PC-9 (cell line): ENCODE data around the gene GON4L. TPM values are rescaled to one million over a fixed set of nuclear protein-coding genes. Genes with fewer than 3 reads are reported as not detected.

Experiments
- Bru-seq: library from RNA; stranded (reverse); fragments of 400-500 nt; gene quantifications from one replicate; lab custom pipeline; 2021; lab: Mats Ljungman, UMichigan
- BruChase-seq, 2 experiments: library from RNA; stranded (reverse); fragments of 400-500 nt; gene quantifications; one replicate each; lab custom pipeline; 2021; lab: Mats Ljungman, UMichigan
- BruUV-seq: library from RNA; stranded (reverse); fragments of 400-500 nt; replicated peaks from 2 replicates; lab custom pipeline; 2021; lab: Mats Ljungman, UMichigan
- CTCF ChIA-PET: fragments of 300-600 bp; sonication (Branson Sonifier 250); formaldehyde crosslinking; loops from one replicate; lab custom pipeline; 2022; ENCODE audit warnings: antibody characterized with exemption; lab: Charles Lee
- POLR2A ChIA-PET: fragments of 300-600 bp; sonication (Branson Sonifier 250); formaldehyde crosslinking; loops from one replicate; lab custom pipeline; 2022; ENCODE audit warnings: antibody characterized with exemption; ENCODE audit not compliant: unreplicated experiment; lab: Charles Lee
- DNase-seq, 2 experiments: peaks; one replicate each; pipeline versions ENCODE4 v3.0.0 to v3.0.0-alpha.2; 2015 to 2022; ENCODE audit warnings: mixed read lengths in 1 of 2
- H2AFZ ChIP-seq: fragments of 200-600 bp; sonication (generic); 2 replicates; pipeline ENCODE4 v1.8.1; 2017; ENCODE audit warnings: antibody characterized with exemption
- H3F3A ChIP-seq: fragments of 200-600 bp; sonication (generic); 2 replicates; pipeline ENCODE4 v1.8.1; 2017; ENCODE audit warnings: antibody characterized with exemption, mild to moderate bottlenecking, low read depth; ENCODE audit not compliant: insufficient read depth
- H3K27ac ChIP-seq: fragments of 200-600 bp; sonication (generic); 2 replicates; pipeline ENCODE4 v1.6.1; 2016; ENCODE audit warnings: mixed run types
- H3K27me3 ChIP-seq: fragments of 200-600 bp; sonication (generic); 2 replicates; pipeline ENCODE4 v1.6.1; 2016; ENCODE audit warnings: low read depth, mixed run types; ENCODE audit not compliant: insufficient read depth
- H3K36me3 ChIP-seq: fragments of 200-600 bp; sonication (generic); 2 replicates; pipeline ENCODE4 v1.6.1; 2016; ENCODE audit warnings: low read depth, mixed run types
- H3K4me1 ChIP-seq: fragments of 200-600 bp; sonication (generic); replicated peaks from 2 replicates; pipeline ENCODE4 v1.6.1; 2016; ENCODE audit warnings: mixed run types; ENCODE audit not compliant: insufficient read depth
- H3K4me2 ChIP-seq: fragments of 200-600 bp; sonication (generic); 2 replicates; pipeline ENCODE4 v1.6.1; 2017; ENCODE audit warnings: mixed run types
- H3K4me3 ChIP-seq: fragments of 200-600 bp; sonication (generic); 2 replicates; pipeline ENCODE4 v1.6.1; 2016; ENCODE audit warnings: mixed run types
- H3K79me2 ChIP-seq: fragments of 200-600 bp; sonication (generic); 2 replicates; pipeline ENCODE4 v1.6.1; 2017; ENCODE audit warnings: low read depth, mixed run types
- H3K9me2 ChIP-seq: fragments of 200-600 bp; sonication (generic); 2 replicates; pipeline ENCODE4 v1.8.1; 2017; ENCODE audit warnings: mild to moderate bottlenecking; ENCODE audit not compliant: insufficient read depth
- H3K9me3 ChIP-seq: fragments of 200-600 bp; sonication (generic); 2 replicates; pipeline ENCODE4 v1.8.1; 2016; ENCODE audit warnings: low read depth; ENCODE audit not compliant: insufficient read depth
- H4K20me1 ChIP-seq: fragments of 200-600 bp; sonication (generic); 2 replicates; pipeline ENCODE4 v1.8.1; 2017; ENCODE audit not compliant: insufficient read depth
- EZH2 ChIP-seq: fragments of 200-600 bp; sonication (generic); IDR thresholded peaks from 2 replicates; pipeline ENCODE4 v1.8.0; 2017; ENCODE audit warnings: antibody characterized with exemption, low read depth
- intact Hi-C: fragments of 100-400 bp; cut with micrococcal nuclease; formaldehyde crosslinking; loops from one replicate; pipeline ENCODE4 v1.10.0; 2022; ENCODE audit not compliant: unreplicated experiment
- long read RNA-seq: library from polyadenylated mRNA; stranded (forward); transcript quantifications from one replicate; pipeline ENCODE4 v2.0.0, GENCODE V29; 2022
- total RNA-seq: library from RNA; stranded (reverse); gene quantifications from 2 replicates; pipeline ENCODE4 v1.2.3, GENCODE V29; 2021
- TF ChIP-seq, protein P1 (sequence below): fragments of 200-600 bp; sonication (generic); conservative IDR thresholded peaks from 2 replicates; pipeline ENCODE4 v1.6.1; 2017; ENCODE audit warnings: mixed run types, antibody characterized with exemption, mild to moderate bottlenecking, moderate library complexity

Gene GON4L, protein sequence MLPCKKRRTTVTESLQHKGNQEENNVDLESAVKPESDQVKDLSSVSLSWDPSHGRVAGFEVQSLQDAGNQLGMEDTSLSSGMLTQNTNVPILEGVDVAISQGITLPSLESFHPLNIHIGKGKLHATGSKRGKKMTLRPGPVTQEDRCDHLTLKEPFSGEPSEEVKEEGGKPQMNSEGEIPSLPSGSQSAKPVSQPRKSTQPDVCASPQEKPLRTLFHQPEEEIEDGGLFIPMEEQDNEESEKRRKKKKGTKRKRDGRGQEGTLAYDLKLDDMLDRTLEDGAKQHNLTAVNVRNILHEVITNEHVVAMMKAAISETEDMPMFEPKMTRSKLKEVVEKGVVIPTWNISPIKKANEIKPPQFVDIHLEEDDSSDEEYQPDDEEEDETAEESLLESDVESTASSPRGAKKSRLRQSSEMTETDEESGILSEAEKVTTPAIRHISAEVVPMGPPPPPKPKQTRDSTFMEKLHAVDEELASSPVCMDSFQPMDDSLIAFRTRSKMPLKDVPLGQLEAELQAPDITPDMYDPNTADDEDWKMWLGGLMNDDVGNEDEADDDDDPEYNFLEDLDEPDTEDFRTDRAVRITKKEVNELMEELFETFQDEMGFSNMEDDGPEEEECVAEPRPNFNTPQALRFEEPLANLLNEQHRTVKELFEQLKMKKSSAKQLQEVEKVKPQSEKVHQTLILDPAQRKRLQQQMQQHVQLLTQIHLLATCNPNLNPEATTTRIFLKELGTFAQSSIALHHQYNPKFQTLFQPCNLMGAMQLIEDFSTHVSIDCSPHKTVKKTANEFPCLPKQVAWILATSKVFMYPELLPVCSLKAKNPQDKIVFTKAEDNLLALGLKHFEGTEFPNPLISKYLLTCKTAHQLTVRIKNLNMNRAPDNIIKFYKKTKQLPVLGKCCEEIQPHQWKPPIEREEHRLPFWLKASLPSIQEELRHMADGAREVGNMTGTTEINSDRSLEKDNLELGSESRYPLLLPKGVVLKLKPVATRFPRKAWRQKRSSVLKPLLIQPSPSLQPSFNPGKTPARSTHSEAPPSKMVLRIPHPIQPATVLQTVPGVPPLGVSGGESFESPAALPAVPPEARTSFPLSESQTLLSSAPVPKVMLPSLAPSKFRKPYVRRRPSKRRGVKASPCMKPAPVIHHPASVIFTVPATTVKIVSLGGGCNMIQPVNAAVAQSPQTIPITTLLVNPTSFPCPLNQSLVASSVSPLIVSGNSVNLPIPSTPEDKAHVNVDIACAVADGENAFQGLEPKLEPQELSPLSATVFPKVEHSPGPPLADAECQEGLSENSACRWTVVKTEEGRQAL (N-terminal part only)
- total RNA-seq (41.1 and 45.8 TPM in 2 replicates), Bru-seq, nascent RNA (percentile 77 among the genes with signal in this experiment), BruChase-seq, experiment 1, labeled RNA remaining after a 2-hour chase (percentile 74 among the genes with signal in this experiment), BruChase-seq, experiment 2, labeled RNA remaining after a 6-hour chase (percentile 77 among the genes with signal in this experiment)
- long read RNA-seq, full-length matches to known transcripts = 1 of 21 reads
- long read RNA-seq, partial matches to known transcripts = 9 of 21 reads
- long read RNA-seq, other reads (novel, unspliced or antisense) = 11 of 21 reads

DNA sequence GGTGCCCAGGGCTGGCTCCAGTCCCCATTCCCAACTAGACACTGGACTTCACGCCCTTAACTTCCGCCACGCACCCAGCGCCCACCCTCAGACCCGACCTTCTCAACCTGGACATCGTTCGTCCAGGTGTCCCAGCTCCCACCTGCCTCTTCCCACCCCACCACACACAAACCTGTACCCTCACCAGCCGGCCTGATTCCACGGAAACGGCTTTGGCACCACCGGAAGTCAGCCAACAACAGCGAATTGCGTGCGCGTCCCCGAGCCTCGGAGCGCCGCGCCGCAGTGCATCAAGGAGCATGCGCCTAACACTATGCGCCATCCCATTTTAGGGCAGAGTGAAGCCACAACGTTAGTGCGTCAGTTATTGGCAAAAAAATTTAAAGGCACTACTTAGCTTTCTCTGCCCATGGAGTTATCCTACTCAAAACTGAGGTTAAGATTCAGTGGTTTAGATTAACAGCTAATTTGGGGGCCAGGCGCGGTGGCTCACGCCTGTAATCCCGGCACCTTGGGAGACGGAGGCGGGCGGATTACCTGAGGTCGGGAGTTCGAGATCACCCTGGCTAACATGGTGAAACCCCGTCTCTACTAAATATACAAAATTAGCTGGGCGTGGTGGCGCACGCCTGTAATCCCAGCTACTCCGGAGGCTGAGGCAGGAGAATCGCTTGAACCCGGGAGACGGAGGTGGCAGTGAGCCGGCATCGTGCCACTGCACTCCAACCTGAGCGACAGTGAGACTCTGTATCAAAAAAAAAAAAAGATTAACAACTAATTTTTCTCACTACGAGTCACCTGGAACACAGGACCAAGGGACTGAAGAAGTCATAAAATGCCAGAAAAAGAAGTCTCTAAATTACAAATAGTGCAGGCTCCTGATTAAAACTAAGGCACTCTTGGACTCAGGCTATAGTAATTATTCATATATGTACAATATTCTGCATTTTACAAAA lies at the start of gene GON4L:
Gene GON4L, minus strand, starts transcription at position 240 of the 956 bp plus-strand sequence. CDS start 3,434 bp downstream, outside the sequence.
- Histone ChIP-seq H3K9me3 (no peaks in the 10 kb centered on the region), H2AFZ (peak within 1 kb of the TSS; percentile 92), H3K4me1 (peaks cover 18% of the 10 kb centered on the region), H3K4me3 (peak within 1 kb of the TSS; percentile 75), H3K36me3 (peaks cover 23% of the 10 kb centered on the region; the same call in 1 of the 2 replicates), H3F3A (peaks cover 43% of the 10 kb centered on the region), H3K9me2 (no peaks in the 10 kb centered on the region), H3K4me2 (peak within 1 kb of the TSS; percentile 90), H3K27me3 (peaks cover 15% of the 10 kb centered on the region; the same call in 1 of the 2 replicates), H3K27ac (no peak within 1 kb of the TSS), H3K79me2 (peaks cover 42% of the 10 kb centered on the region), H4K20me1 (no peaks in the 10 kb centered on the region; the same call in 1 of the 2 replicates)
- TF ChIP-seq EZH2 = no peak
- TF ChIP-seq, protein P1, sequence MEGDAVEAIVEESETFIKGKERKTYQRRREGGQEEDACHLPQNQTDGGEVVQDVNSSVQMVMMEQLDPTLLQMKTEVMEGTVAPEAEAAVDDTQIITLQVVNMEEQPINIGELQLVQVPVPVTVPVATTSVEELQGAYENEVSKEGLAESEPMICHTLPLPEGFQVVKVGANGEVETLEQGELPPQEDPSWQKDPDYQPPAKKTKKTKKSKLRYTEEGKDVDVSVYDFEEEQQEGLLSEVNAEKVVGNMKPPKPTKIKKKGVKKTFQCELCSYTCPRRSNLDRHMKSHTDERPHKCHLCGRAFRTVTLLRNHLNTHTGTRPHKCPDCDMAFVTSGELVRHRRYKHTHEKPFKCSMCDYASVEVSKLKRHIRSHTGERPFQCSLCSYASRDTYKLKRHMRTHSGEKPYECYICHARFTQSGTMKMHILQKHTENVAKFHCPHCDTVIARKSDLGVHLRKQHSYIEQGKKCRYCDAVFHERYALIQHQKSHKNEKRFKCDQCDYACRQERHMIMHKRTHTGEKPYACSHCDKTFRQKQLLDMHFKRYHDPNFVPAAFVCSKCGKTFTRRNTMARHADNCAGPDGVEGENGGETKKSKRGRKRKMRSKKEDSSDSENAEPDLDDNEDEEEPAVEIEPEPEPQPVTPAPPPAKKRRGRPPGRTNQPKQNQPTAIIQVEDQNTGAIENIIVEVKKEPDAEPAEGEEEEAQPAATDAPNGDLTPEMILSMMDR = no peak
- POLR2A ChIA-PET = interaction anchor here (0.7 to 0.8 kb wide), 2 partner anchors 36 to 74 kb away, joined by 3 read pairs; no protein-coding TSS in a partner anchor
- CTCF ChIA-PET = interaction anchor here (0.5 to 1.2 kb wide), 4 partner anchors 101 to 529 kb away, joined by 3 to 6 read pairs (median 4); partner anchors contain the start of gene MEX3A
- intact Hi-C loops = loop anchor here (5.0 kb wide), 1 partner anchor 55 kb away; the partner anchor contains the start of gene RIT1
- DNase-seq = peak; percentile 84 to 85
- BruUV-seq = no TSS peak

DNA sequence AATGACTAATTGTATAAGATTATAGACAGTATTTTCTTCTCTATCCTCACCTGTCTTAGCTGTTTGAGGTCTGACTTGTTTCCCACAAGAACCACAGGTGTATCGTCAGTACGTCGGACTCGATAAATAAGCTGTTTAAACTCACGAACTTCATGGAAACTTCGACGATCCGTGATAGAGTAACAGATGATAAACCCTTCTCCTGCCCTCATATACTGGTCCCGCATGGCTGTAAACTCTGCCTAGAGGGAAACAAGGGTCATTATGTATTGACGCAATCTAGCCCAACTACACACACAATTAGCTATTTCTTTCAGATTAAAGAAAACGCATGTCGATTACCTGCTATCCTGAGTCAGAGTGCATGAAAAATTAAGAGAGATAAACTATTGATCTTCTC lies 47.2 kb upstream of the GON4L start:
- POLR2A ChIA-PET = interaction anchor here (0.6 to 0.7 kb wide), 3 partner anchors 9 to 769 kb away, joined by 3 to 4 read pairs (median 3); no protein-coding TSS in a partner anchor
- Histone ChIP-seq H3K4me2 (no peak overlapping the region), H3K4me3 (no peak overlapping the region), H3K36me3 (peaks cover 65% of the 10 kb centered on the region), H3K27ac (no peak overlapping the region), H4K20me1 (peaks cover 5% of the 10 kb centered on the region; the same call in 1 of the 2 replicates), H3K4me1 (peaks cover 2% of the 10 kb centered on the region), H3K79me2 (peaks cover 23% of the 10 kb centered on the region), H3K9me2 (no peaks in the 10 kb centered on the region), H3F3A (peaks cover 36% of the 10 kb centered on the region), H3K9me3 (no peaks in the 10 kb centered on the region), H2AFZ (no peak overlapping the region), H3K27me3 (no peaks in the 10 kb centered on the region)
- CTCF ChIA-PET = no interaction called here
- BruUV-seq = no TSS peak
- intact Hi-C loops = no loop called here
- DNase-seq = no peak
- TF ChIP-seq EZH2 = no peak
- TF ChIP-seq, protein P1 = no peak
